GM20000 (cell line): ENCODE results near the gene RCAN3.

ENCODE experiments used
- DNase-seq: peaks from one replicate; pipeline ENCODE4 v3.0.0; 2012; ENCODE audit warnings: low spot score
- CTCF ChIP-seq: IDR thresholded peaks from 2 replicates; pipeline ENCODE4 v1.5.1; 2012; ENCODE audit warnings: mild to moderate bottlenecking, control low read depth; ENCODE audit errors: extremely low read depth, missing control alignments

The RCAN3 gene

GRCh38 chr1:24474193-24474592, 28.4 kb upstream of the RCAN3 start:
- TF ChIP-seq CTCF = no peak
- no peak for DNase-seq

GRCh38 chr1:24475700-24476099, 26.9 kb upstream of the RCAN3 start:
- no peak for DNase-seq
- TF ChIP-seq CTCF = no peak

GRCh38 chr1:24476571-24476970, 26.1 kb upstream of the RCAN3 start:
- TF ChIP-seq CTCF = no peak
- no peak for DNase-seq

- TF ChIP-seq CTCF = no peak
- no peak for DNase-seq
Measured at GRCh38 chr1:24477309-24477708, 25.3 kb upstream of the RCAN3 start.

- no peak for TF ChIP-seq CTCF
- peak; percentile 81 for DNase-seq
Measured at GRCh38 chr1:24481101-24481500, 21.5 kb upstream of the RCAN3 start.

- peak; percentile 50 for DNase-seq
Measured at GRCh38 chr1:24481843-24482610, 20.6 kb upstream of the RCAN3 start.

GRCh38 chr1:24483441-24483840, 19.2 kb upstream of the RCAN3 start:
- TF ChIP-seq CTCF = no peak
- no peak for DNase-seq

More at GRCh38 chr1:24481843-24482610, 20.6 kb upstream of the RCAN3 start:
- no peak for TF ChIP-seq CTCF
